ENCODE measurements around the gene C17orf58. TPM values are rescaled to one million over a fixed set of nuclear protein-coding genes. Genes with fewer than 3 reads are reported as not detected.

C17orf58 gene
- total and polyA plus RNA-seq, 2 experiments from 2014 or later = 30.9 to 35.8 TPM

- H3K4me1 Mint-ChIP-seq = 0 out of 3 replicates have a peak, but pooled peaks cover 3% of the 10 kb centered on the region
- H2AFZ ChIP-seq = no peak overlapping the region
- H3K27ac ChIP-seq (ENCODE audit: low read depth) = no peak overlapping the region
- H3K36me3 Mint-ChIP-seq (ENCODE audit: low read depth) = no peaks in the 10 kb centered on the region; the same call in 2 of the 3 replicates
- no peak overlapping the region for H3K27ac Mint-ChIP-seq
- no peaks in the 10 kb centered on the region for H4K20me1 ChIP-seq (replicated peaks; ENCODE audit: insufficient read depth)
- peaks cover 18% of the 10 kb centered on the region for H3K27me3 Mint-ChIP-seq (ENCODE audit: insufficient read depth, low read depth, poor library complexity)
- no peak overlapping the region for H3K4me3 ChIP-seq
- no peaks in the 10 kb centered on the region for H3K36me3 ChIP-seq (ENCODE audit: insufficient read depth)
- H3K4me1 ChIP-seq (ENCODE audit: insufficient read depth) = no peaks in the 10 kb centered on the region
- no peak overlapping the region for H3K4me2 ChIP-seq
- TF ChIP-seq CREB1 (CRISPR knock-in tag; IDR thresholded peaks at IDR 0.05; ENCODE audit: low read depth) (no peak), POLR2AphosphoS5 (IDR thresholded peaks at IDR 0.05; ENCODE audit: low read depth) (no peak), JUNB (IDR thresholded peaks at IDR 0.05; ENCODE audit: unreplicated experiment) (no peak), EZH2phosphoT487 (IDR thresholded peaks at IDR 0.05; ENCODE audit: unreplicated experiment) (no peak), ZNF331 (CRISPR knock-in tag; IDR thresholded peaks at IDR 0.05; ENCODE audit: low read depth) (no peak), CTCF (conservative IDR thresholded peaks at IDR 0.05; ENCODE audit: low read depth in 2 of 2) (no peak), NANOG (IDR thresholded peaks at IDR 0.05; ENCODE audit: borderline replicate concordance) (no peak), ZNF114 (CRISPR knock-in tag; IDR thresholded peaks at IDR 0.05) (no peak), EZH2 (IDR thresholded peaks at IDR 0.05; ENCODE audit: low read depth, unreplicated experiment) (no peak)
- TF ChIP-seq, protein P1, sequence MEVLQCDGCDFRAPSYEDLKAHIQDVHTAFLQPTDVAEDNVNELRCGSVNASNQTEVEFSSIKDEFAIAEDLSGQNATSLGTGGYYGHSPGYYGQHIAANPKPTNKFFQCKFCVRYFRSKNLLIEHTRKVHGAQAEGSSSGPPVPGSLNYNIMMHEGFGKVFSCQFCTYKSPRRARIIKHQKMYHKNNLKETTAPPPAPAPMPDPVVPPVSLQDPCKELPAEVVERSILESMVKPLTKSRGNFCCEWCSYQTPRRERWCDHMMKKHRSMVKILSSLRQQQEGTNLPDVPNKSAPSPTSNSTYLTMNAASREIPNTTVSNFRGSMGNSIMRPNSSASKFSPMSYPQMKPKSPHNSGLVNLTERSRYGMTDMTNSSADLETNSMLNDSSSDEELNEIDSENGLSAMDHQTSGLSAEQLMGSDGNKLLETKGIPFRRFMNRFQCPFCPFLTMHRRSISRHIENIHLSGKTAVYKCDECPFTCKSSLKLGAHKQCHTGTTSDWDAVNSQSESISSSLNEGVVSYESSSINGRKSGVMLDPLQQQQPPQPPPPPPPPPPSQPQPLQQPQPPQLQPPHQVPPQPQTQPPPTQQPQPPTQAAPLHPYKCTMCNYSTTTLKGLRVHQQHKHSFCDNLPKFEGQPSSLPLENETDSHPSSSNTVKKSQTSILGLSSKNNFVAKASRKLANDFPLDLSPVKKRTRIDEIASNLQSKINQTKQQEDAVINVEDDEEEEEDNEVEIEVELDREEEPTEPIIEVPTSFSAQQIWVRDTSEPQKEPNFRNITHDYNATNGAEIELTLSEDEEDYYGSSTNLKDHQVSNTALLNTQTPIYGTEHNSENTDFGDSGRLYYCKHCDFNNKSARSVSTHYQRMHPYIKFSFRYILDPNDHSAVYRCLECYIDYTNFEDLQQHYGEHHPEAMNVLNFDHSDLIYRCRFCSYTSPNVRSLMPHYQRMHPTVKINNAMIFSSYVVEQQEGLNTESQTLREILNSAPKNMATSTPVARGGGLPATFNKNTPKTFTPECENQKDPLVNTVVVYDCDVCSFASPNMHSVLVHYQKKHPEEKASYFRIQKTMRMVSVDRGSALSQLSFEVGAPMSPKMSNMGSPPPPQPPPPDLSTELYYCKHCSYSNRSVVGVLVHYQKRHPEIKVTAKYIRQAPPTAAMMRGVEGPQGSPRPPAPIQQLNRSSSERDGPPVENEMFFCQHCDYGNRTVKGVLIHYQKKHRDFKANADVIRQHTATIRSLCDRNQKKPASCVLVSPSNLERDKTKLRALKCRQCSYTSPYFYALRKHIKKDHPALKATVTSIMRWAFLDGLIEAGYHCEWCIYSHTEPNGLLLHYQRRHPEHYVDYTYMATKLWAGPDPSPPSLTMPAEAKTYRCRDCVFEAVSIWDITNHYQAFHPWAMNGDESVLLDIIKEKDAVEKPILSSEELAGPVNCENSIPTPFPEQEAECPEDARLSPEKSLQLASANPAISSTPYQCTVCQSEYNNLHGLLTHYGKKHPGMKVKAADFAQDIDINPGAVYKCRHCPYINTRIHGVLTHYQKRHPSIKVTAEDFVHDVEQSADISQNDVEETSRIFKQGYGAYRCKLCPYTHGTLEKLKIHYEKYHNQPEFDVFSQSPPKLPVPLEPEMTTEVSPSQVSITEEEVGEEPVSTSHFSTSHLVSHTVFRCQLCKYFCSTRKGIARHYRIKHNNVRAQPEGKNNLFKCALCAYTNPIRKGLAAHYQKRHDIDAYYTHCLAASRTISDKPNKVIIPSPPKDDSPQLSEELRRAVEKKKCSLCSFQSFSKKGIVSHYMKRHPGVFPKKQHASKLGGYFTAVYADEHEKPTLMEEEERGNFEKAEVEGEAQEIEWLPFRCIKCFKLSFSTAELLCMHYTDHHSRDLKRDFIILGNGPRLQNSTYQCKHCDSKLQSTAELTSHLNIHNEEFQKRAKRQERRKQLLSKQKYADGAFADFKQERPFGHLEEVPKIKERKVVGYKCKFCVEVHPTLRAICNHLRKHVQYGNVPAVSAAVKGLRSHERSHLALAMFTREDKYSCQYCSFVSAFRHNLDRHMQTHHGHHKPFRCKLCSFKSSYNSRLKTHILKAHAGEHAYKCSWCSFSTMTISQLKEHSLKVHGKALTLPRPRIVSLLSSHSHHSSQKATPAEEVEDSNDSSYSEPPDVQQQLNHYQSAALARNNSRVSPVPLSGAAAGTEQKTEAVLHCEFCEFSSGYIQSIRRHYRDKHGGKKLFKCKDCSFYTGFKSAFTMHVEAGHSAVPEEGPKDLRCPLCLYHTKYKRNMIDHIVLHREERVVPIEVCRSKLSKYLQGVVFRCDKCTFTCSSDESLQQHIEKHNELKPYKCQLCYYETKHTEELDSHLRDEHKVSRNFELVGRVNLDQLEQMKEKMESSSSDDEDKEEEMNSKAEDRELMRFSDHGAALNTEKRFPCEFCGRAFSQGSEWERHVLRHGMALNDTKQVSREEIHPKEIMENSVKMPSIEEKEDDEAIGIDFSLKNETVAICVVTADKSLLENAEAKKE (CRISPR knock-in tag; IDR thresholded peaks at IDR 0.05) = no peak
- TF ChIP-seq, protein P2, sequence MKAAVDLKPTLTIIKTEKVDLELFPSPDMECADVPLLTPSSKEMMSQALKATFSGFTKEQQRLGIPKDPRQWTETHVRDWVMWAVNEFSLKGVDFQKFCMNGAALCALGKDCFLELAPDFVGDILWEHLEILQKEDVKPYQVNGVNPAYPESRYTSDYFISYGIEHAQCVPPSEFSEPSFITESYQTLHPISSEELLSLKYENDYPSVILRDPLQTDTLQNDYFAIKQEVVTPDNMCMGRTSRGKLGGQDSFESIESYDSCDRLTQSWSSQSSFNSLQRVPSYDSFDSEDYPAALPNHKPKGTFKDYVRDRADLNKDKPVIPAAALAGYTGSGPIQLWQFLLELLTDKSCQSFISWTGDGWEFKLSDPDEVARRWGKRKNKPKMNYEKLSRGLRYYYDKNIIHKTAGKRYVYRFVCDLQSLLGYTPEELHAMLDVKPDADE (IDR thresholded peaks at IDR 0.05) = no peak
- 0 out of 2 replicates have a peak, but pooled peaks cover 2% of the 10 kb centered on the region for H3F3A ChIP-seq (replicated peaks; ENCODE audit: low read depth)
- H3K4me3 Mint-ChIP-seq = no peak overlapping the region
- no peaks in the 10 kb centered on the region for H3K27me3 ChIP-seq (ENCODE audit: insufficient read depth)
- H3K79me2 ChIP-seq (replicated peaks; ENCODE audit: insufficient read depth) = no peaks in the 10 kb centered on the region
- H3K9me2 ChIP-seq (ENCODE audit: insufficient read depth) = no peaks in the 10 kb centered on the region
- ATAC-seq = no peak
- H3K9me3 Mint-ChIP-seq = no peaks in the 10 kb centered on the region; the same call in 2 of the 3 replicates
- no peak for DNase-seq (ENCODE audit: low spot score)
Observed at GRCh38 chr17:68013385-68013784, 17.1 kb upstream of the C17orf58 start.
